ENCODE data around the gene OXSM. TPM values are rescaled to one million over a fixed set of nuclear protein-coding genes. Genes with fewer than 3 reads are reported as not detected.

The OXSM gene
- total and polyA plus RNA-seq, 4 donors = 8.6 to 21.8 (median 17.5) TPM

DNA sequence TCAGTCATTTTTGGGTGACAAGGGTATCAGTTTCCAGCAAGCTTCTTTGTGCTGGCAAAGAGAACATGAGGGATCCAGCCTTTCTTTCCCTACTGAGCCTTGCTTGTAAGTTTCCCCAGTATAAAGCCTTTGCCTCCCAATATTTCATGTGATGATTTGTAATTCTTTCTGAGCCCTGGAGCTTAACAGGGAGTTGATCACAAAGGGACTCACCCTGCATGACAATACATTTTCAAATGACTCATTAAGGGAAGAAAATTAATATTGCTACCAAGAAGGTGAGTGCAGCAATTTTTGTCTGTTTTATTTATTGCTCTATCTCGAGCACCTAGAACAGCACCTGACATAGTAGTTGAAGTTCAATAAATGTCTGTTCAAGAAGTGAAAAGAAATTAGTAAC lies 27.7 kb downstream of the OXSM start:
- no peak for DNase-seq (ENCODE audit: low spot score)
- Histone ChIP-seq H3K4me3 (ENCODE audit: low read depth in 1 of 3, low read length in 3 of 3) (no peak overlapping the region), H3K4me1 (ENCODE audit: control insufficient read depth in 4 of 4, insufficient read depth in 4 of 4, low read length in 3 of 4) (no peaks in the 10 kb centered on the region), H3K27ac (ENCODE audit: low read depth in 1 of 2, low read length in 2 of 2) (no peak overlapping the region), H3K9ac (ENCODE audit: low read depth in 1 of 2, low read length in 2 of 2) (no peak overlapping the region), H3K9me3 (ENCODE audit: control insufficient read depth in 4 of 4, low read length in 3 of 4) (no peaks in the 10 kb centered on the region), H3K36me3 (ENCODE audit: control insufficient read depth in 4 of 4, insufficient read depth in 3 of 4, low read depth in 1 of 4, low read length in 3 of 4) (no peaks in the 10 kb centered on the region), H3K27me3 (ENCODE audit: control insufficient read depth in 4 of 4, insufficient read depth in 4 of 4, low read length in 3 of 4) (peaks cover 0 to 3% (median 0%) of the 10 kb centered on the region in 4 donors)
- TF ChIP-seq, protein P1, sequence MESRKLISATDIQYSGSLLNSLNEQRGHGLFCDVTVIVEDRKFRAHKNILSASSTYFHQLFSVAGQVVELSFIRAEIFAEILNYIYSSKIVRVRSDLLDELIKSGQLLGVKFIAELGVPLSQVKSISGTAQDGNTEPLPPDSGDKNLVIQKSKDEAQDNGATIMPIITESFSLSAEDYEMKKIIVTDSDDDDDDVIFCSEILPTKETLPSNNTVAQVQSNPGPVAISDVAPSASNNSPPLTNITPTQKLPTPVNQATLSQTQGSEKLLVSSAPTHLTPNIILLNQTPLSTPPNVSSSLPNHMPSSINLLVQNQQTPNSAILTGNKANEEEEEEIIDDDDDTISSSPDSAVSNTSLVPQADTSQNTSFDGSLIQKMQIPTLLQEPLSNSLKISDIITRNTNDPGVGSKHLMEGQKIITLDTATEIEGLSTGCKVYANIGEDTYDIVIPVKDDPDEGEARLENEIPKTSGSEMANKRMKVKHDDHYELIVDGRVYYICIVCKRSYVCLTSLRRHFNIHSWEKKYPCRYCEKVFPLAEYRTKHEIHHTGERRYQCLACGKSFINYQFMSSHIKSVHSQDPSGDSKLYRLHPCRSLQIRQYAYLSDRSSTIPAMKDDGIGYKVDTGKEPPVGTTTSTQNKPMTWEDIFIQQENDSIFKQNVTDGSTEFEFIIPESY (IDR thresholded peaks at IDR 0.05) = no peak
- no peak for TF ChIP-seq FOXA2 (IDR thresholded peaks at IDR 0.05)
- no peak for TF ChIP-seq NR2F2 (IDR thresholded peaks at IDR 0.05)
- TF ChIP-seq RXRA (IDR thresholded peaks at IDR 0.05) = no peak
- TF ChIP-seq TAF1 (conservative IDR thresholded peaks at IDR 0.05) = no peak
- TF ChIP-seq, protein P2, sequence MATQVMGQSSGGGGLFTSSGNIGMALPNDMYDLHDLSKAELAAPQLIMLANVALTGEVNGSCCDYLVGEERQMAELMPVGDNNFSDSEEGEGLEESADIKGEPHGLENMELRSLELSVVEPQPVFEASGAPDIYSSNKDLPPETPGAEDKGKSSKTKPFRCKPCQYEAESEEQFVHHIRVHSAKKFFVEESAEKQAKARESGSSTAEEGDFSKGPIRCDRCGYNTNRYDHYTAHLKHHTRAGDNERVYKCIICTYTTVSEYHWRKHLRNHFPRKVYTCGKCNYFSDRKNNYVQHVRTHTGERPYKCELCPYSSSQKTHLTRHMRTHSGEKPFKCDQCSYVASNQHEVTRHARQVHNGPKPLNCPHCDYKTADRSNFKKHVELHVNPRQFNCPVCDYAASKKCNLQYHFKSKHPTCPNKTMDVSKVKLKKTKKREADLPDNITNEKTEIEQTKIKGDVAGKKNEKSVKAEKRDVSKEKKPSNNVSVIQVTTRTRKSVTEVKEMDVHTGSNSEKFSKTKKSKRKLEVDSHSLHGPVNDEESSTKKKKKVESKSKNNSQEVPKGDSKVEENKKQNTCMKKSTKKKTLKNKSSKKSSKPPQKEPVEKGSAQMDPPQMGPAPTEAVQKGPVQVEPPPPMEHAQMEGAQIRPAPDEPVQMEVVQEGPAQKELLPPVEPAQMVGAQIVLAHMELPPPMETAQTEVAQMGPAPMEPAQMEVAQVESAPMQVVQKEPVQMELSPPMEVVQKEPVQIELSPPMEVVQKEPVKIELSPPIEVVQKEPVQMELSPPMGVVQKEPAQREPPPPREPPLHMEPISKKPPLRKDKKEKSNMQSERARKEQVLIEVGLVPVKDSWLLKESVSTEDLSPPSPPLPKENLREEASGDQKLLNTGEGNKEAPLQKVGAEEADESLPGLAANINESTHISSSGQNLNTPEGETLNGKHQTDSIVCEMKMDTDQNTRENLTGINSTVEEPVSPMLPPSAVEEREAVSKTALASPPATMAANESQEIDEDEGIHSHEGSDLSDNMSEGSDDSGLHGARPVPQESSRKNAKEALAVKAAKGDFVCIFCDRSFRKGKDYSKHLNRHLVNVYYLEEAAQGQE (IDR thresholded peaks at IDR 0.05) = no peak
- TF ChIP-seq SP1 (IDR thresholded peaks at IDR 0.05) = no peak
- no peak for TF ChIP-seq YY1 (IDR thresholded peaks at IDR 0.05)
- TF ChIP-seq EGR1 (IDR thresholded peaks at IDR 0.05; ENCODE audit: low read depth in 2 of 2) = no peak
- no peak for TF ChIP-seq RAD21 (IDR thresholded peaks at IDR 0.05)
- TF ChIP-seq, protein P3, sequence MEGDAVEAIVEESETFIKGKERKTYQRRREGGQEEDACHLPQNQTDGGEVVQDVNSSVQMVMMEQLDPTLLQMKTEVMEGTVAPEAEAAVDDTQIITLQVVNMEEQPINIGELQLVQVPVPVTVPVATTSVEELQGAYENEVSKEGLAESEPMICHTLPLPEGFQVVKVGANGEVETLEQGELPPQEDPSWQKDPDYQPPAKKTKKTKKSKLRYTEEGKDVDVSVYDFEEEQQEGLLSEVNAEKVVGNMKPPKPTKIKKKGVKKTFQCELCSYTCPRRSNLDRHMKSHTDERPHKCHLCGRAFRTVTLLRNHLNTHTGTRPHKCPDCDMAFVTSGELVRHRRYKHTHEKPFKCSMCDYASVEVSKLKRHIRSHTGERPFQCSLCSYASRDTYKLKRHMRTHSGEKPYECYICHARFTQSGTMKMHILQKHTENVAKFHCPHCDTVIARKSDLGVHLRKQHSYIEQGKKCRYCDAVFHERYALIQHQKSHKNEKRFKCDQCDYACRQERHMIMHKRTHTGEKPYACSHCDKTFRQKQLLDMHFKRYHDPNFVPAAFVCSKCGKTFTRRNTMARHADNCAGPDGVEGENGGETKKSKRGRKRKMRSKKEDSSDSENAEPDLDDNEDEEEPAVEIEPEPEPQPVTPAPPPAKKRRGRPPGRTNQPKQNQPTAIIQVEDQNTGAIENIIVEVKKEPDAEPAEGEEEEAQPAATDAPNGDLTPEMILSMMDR (IDR thresholded peaks at IDR 0.05; ENCODE audit: low read depth, low read length, missing input control) = no peak
- no peak for TF ChIP-seq FOXA1 (IDR thresholded peaks at IDR 0.05)
- TF ChIP-seq, protein P4, sequence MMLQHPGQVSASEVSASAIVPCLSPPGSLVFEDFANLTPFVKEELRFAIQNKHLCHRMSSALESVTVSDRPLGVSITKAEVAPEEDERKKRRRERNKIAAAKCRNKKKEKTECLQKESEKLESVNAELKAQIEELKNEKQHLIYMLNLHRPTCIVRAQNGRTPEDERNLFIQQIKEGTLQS (IDR thresholded peaks at IDR 0.05) = no peak
- TF ChIP-seq, protein P5, sequence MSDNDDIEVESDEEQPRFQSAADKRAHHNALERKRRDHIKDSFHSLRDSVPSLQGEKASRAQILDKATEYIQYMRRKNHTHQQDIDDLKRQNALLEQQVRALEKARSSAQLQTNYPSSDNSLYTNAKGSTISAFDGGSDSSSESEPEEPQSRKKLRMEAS (IDR thresholded peaks at IDR 0.05) = no peak
- TF ChIP-seq HNF4A (conservative IDR thresholded peaks at IDR 0.05) = no peak
- TF ChIP-seq GABPA (IDR thresholded peaks at IDR 0.05 in 1 of 2, conservative IDR thresholded peaks at IDR 0.05 in 1 of 2) = no peak
- 58% methylated on average over 1 of the region's 1 CpG for WGBS

DNA sequence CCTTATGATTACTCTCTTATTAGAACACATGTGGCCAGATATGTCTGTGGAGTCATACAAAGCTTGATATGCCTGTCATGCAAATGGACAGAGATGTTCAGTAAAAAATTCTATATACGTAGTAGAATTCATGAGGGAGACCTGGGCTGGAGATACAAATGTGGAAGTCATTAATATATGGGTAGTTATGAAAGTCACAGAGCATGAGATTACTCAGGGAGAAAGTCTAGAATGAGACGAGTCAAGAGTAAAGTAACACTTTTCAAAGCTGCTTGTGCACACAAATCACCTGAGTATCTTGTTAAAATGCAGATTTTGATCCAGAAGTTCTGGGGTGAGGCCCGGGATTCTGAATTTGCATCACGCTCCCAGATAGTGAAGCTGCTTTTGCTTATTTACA lies 28.4 kb downstream of the OXSM start:
- no peak overlapping the region for H3K4me3 ChIP-seq (ENCODE audit: low read depth in 1 of 3, low read length in 3 of 3)
- no peaks in the 10 kb centered on the region for H3K4me1 ChIP-seq (ENCODE audit: control insufficient read depth in 4 of 4, insufficient read depth in 4 of 4, low read length in 3 of 4)
- H3K9me3 ChIP-seq (ENCODE audit: control insufficient read depth in 4 of 4, low read length in 3 of 4) = no peaks in the 10 kb centered on the region
- WGBS = 81% methylated on average over 4 of the region's 4 CpGs
- DNase-seq (ENCODE audit: low spot score) = no peak
- no peak overlapping the region for H3K9ac ChIP-seq (ENCODE audit: low read depth in 1 of 2, low read length in 2 of 2)
- H3K27me3 ChIP-seq (ENCODE audit: control insufficient read depth in 4 of 4, insufficient read depth in 4 of 4, low read length in 3 of 4) = peaks cover 0 to 3% (median 0%) of the 10 kb centered on the region in 4 donors
- no peaks in the 10 kb centered on the region for H3K36me3 ChIP-seq (ENCODE audit: control insufficient read depth in 4 of 4, insufficient read depth in 3 of 4, low read depth in 1 of 4, low read length in 3 of 4)
- no peak overlapping the region for H3K27ac ChIP-seq (ENCODE audit: low read depth in 1 of 2, low read length in 2 of 2)
- no peak for TF ChIP-seq HNF4G (IDR thresholded peaks at IDR 0.05)
- TF ChIP-seq TAF1 (conservative IDR thresholded peaks at IDR 0.05) = no peak
- TF ChIP-seq, protein P5 (IDR thresholded peaks at IDR 0.05) = no peak
- TF ChIP-seq HNF4A (conservative IDR thresholded peaks at IDR 0.05) = no peak
- TF ChIP-seq, protein P1 (IDR thresholded peaks at IDR 0.05) = no peak
- TF ChIP-seq, protein P2 (IDR thresholded peaks at IDR 0.05) = no peak
- TF ChIP-seq RXRA (IDR thresholded peaks at IDR 0.05) = no peak
- TF ChIP-seq, protein P4 (IDR thresholded peaks at IDR 0.05) = no peak
- TF ChIP-seq GABPA (IDR thresholded peaks at IDR 0.05 in 1 of 2, conservative IDR thresholded peaks at IDR 0.05 in 1 of 2) = no peak
